HG03521 (cell line): Measurements from ENCODE around the gene UBE2O.
A peak's percentile ranks its signal among the peaks of the same experiment; 100 is the strongest.

ENCODE experiments used
- ATAC-seq: cut with Tn5 transposase; IDR thresholded peaks from one replicate; pipeline ENCODE4 v1.9.1; 2021; ENCODE audit warnings: mild to moderate bottlenecking, moderate library complexity; ENCODE audit not compliant: unreplicated experiment

UBE2O gene

DNA sequence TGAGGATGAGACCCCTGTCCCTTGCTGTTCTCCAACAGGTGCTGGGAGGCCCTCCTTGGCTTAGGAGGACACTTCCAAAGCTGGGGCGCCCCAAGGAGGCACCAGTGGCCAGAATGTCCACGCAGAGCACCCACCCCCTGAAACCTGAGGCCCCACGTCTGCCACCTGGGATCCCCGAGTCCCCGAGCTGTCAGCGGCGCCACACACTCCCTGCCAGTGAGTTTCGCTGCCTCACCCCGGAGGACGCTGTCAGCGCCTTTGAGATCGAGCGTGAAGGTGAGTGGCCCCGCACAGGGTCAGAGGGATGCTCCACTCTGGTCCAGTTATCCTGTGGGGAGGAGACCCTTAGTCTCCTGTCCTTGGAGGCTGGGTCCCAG lies 15.7 kb upstream of the UBE2O start:
- ATAC-seq, result no peak

DNA sequence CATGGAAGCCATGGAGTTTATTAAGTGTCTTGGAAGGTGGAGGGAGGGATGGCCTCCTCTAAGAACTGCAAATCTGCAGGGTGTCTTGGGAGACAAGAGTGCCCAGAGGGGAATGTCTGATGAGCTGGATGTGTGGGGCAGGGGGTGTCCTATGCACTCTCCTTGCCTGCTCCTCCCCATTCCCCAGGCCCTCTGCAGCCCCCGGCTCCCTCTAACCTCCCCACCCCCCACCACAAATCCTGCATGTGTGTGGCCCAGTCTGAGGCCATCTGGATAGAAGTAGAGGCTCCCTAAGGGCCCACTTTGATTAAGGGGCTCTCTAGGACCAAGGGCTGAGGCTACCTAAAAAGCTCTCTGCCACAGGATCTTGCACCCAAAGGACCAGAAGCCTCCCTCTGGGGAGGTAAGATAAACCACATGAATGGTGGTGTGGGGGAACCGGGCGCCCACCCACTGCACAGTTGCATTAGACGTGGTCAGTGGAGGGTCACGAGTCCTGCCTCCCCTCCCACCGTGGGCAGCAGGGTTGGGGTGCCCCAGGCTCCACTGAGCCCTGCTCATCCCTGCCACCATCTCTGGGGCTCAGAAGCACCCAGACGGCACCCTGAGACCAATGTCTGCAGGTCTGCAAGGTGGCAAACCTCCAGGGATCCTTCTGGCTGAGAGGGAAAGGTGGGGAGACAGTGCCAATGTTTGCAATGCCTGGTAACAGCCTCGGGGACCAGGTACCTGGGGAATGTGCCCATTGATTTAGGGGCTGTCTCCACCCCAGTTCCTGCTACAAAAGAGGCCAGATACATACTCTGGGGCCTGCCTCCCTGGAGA lies 15.1 kb upstream of the UBE2O start:
- no peak for ATAC-seq

DNA sequence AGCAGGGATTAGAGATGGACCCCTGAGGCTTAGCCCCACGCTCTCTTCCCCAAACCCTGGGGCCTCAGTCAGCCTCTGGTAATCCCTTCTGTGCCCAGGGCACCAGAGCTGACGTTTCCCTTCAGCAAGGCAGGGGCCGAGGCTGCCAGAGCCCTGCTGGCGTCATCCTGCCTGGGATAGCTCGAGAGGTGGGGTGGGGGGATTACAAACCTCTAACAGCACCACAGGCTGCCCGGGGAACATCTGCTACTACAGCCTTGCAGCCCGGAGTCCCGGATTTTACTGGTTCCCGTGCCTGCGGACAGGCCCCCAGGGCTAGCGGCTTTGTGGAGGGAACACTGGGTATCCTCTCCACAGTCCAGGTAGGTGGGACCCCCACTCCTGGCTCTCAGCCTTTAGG lies 14.4 kb upstream of the UBE2O start, which contains the start of gene AANAT:
AANAT (plus strand) TSS at position 238 of the 400 bp plus-strand sequence. CDS start 1,144 bp downstream, outside the sequence.
- no peak for ATAC-seq

DNA sequence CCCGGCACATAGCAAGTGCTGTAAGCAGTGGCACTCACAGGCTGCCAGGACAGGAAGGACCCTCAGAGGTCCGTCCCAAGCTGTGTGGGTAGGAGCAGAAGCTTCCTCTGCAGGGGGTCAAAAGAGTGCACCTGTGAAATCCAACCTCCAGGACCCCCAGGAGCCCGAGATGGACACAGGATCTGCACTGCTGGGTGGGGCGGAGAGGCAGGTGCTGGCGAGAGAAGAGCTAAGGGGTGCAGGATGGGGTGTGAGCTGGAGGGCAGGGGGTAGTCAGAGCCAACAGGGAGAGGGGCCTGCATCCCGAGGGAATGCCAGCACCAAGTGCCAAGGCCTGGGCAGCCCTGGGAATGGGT lies 13.8 kb upstream of the UBE2O start:
- no peak for ATAC-seq

DNA sequence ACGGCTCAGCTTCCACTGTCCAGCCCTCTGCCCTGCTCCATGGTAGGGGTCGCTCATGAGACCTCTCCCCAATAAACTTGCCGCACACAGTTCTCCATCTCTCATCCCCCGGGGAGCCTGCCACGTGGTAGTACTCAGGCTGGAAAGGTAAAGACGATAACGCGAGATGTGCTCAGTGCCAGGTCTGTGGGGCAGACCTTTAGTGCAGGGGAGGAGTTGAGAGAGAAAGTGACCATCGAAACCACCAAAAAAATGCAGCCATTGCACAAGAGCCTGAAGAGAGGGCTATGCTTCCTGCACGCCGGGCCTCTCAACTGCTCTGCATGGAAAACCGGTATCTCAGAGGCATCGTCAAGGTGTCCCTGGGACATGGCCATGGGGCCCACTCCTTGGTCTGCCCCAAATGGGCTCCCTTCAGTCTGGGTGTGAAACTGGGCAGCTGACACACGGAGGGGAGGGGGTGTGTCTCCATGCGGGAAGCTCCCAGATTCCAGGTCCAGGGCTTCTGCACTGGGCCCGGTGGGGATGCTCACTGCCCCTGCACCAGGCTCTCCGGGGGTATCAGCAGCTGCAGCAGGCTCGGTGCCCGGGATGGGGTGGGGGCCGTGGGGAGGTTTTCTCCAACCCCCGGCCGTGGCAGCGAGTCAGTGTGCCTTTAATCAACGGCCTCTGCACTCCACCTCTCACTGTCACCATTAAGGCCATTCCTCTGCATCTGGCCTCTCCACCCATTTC lies 9.8 kb upstream of the UBE2O start:
- ATAC-seq, result no peak

DNA sequence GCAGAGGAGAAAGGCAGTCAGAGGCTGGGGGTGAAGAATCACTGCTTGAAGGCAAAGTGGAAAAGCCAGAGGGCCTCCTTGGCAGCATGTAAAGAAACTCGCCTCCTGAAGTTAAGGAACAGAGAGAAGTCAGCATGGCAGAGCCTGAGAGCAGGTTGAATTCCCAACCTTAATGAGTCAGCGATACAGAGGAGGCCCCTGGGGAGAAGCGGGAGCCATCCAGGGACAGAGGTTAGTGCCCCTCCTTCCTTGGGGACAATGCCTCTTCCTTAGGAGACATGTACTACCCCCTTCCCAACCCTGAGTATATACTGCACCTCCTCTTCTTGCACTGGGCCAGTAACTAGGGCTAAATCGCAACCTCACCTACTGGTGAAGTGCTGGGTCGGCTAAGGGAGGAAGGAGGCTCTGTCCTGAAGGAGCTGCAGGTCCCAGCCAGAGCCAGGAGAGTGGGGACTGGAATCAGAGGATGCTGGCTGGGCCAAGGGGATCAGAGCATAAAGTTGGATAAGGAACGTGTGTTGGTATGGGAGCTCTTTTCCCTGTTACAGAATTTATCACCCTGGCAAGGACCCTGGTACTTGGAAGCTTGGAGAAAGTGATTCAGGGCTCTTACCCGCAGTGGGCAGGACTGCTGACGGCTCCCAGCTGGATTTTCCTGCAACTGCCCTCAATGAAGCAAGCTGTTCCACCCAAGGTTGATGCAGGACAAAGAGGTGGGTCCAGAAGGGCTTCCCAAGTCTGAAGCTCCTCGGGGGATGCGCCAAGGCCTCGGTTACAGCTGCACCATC lies 9.0 kb upstream of the UBE2O start:
- ATAC-seq, result no peak

DNA sequence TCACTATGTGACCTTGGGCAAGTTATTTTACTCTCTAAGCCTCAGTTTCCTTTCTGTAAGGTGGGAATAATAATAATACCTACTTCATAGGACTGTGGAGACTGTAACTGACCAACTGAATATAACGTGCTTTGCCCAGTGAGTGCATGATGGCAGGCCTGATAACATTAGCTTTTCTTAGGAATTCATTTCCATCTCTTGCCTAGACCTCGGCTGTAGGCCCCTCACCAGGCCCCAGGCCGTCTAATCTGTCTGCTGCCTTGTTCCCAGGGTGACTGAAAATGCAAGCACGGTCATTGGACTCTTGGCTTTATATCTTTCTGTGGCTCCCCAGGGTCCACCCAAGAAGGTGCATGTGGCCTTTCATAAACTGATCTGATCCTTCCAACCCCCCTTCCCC lies 6.7 kb upstream of the UBE2O start:
- no peak for ATAC-seq

DNA sequence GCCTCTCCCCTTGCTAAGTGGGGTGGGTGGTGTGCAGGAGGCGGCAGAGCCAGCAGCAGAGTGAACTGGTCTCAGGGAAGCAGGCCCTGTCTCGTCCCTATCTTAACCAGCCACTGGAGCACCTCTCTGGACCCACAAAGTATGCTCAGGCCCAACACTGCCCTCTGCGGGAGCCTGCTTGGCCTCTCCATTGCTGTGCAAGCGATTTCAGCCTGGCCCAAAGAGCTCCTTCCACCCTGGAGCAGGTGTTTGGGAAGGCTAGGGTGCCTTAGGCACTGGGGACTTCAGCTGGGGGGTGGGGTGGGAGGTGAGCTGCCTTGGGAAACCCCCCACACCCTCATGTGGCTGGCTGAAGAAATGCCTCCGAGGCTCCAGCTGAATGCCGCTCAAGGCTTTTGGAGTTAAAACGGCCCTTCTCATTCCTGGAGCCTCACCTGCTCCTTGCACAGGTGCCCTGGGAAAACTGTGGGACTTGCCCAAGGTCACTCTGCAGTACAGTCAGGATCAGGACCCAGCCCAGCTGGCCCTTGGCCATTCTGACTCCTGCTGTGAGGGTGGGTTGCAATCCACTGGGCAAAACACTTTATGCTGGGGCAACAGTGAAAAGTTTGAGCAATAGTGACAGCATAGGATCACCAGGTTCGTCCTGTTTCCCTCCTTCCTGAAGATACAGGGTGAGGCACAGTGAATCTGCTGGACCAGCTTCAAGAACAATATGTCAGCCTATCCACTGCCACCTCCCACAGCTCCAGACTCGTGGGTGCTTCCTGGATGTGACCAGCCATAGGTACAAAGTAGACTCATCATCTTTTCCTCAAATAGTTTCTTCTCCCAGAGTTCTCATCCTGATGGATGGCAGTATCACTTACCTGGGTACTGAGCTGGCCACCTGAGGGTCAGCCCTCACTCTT lies 5.9 kb upstream of the UBE2O start:
- ATAC-seq, result no peak

DNA sequence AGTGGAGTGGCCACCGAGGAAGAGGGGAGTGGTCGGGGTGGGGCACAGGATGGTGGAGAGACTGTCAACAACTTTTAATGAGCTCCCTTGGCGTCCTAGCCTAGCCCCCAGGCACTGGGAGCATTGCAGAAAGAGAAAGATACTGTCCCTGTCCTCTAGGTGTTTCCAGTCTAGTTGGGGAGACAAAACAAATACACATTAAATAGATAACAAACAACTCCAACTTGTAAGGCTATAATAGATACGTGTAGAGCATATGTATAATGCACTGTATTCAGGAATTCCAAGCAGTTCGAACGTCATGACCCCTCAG lies 435 bp upstream of the UBE2O start:
- no peak for ATAC-seq

DNA sequence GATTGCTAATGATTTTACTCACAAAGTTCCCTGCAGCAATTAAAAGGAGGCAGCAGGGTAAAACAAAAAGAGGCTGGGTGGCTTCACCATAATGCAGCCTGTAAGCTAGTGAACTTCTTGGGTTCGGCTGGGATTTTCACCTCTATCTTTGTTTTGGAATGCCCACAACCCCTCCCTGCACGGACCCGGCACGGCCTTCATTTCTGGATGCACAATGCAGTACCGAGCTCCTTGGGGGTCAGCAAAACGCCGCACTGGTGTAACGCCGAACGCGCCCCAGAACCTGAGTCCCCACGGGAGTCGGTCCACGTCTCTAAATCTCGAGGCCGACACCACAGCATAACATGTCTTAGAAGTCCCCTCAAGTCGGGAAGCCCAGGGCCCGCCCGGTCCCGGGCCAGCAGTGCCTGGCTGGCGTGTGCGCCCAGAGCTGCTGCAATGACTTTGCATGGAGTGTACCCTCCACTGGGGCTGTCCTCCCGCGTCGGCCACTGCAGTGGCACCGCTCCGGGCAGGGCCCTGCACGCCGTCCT lies 759 bp downstream of the UBE2O start:
- peak; percentile 8 for ATAC-seq

DNA sequence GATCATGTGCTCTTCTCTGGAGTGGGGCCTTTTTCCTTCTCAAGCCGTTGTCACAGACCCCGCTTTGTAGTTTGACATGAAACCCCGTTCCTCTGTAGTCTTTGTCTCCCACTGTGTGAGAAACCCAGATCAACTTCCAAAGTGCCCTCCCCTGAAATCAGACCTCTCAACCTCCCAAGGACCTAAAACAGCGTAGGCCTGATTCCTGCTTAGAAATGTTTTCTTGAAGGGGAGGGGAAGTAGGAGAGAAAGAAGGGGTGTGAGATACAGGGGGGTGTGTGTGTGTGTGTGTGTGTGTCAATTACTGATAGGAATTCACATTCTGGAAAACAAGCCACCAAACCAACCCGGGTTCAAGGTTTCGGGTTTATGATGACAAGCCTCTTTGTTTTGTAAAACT lies 1.4 kb downstream of the UBE2O start:
- no peak for ATAC-seq

DNA sequence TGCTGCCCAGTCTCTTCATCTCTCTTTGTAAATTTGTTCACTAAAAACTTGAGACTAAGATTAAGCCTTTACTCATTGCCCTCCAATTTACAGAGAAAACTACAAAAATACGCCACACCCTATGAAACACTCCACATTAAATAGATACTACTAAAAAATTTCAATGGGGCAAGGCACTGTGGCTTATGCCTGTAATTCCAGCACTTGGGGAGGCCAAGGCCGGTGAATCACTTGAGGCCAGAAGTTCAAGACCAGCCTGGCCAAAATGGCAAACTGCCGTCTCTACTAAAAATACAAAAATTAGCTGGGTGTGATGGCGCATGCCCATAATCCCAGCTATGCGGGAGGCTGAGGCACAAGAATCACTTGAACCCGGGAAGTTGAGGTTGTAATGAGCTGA lies 3.8 kb downstream of the UBE2O start:
- no peak for ATAC-seq

DNA sequence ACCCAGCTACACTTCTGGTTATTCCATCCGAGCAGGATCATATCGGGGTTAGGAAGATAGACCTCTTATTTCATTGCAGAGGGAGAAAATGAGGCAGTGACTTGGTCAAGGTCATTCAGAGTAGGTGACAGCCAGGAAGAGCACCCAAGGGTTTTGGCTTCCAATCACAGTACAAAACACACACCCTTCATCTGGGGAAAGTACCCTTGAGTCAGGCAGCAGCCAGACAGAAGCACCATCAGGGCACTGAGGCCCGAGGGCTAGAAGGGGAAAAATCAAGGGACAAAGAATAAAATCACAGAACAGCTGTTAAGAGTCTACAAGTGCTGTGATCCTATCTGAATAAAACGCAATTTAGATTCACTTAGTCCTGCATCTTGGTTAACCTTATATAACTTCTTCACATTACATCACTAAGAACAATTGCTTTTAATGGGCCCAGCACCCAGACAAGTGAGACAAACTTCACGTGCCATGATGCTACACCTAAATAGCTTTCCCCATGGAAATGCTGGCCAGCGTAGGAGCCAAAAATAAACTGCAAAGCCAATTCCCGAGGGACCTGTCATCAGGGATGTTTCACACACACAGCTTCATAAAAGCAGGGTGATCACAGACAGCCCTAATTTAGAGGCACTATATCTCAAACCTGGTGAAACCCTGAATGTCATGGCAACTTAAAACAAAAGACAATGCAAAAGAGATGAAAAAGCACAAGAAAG lies 4.9 kb downstream of the UBE2O start:
- ATAC-seq, result no peak

DNA sequence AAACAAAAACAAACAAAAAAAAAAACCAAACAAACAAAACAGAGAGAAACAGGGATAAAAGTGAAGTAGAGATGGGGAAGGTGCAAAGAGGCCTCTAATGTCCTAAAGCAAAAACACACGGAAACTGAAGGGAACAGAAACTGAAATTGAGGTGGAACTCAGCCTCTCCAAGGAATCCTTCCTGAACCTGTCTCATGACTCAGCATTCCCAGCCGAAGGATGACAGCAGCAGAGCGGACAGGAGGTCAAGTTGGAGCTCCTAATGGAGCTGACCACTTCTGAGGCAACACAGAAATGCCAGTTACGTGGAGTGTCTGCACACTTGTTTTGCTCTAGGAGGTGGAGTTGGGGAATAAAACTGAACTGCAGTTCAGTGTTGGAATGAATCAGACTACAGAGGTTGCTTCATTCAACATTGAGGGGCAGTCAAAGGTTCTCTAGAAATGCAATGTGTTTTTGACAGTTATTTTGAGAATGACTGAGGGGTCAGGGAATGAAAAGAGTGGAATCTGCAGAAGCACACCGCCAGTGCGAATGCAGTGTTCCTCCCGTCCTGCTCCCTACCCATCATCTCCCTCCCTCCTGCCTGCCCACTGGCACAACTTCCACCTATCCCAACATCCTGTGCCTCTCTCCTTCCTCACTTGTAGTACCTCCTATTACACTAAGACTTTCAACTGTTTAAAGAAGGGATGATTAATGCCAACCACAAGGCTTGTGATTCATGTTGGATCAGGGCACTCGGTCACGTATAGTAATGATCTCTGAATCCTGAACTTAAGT lies 6.3 kb downstream of the UBE2O start:
- no peak for ATAC-seq

DNA sequence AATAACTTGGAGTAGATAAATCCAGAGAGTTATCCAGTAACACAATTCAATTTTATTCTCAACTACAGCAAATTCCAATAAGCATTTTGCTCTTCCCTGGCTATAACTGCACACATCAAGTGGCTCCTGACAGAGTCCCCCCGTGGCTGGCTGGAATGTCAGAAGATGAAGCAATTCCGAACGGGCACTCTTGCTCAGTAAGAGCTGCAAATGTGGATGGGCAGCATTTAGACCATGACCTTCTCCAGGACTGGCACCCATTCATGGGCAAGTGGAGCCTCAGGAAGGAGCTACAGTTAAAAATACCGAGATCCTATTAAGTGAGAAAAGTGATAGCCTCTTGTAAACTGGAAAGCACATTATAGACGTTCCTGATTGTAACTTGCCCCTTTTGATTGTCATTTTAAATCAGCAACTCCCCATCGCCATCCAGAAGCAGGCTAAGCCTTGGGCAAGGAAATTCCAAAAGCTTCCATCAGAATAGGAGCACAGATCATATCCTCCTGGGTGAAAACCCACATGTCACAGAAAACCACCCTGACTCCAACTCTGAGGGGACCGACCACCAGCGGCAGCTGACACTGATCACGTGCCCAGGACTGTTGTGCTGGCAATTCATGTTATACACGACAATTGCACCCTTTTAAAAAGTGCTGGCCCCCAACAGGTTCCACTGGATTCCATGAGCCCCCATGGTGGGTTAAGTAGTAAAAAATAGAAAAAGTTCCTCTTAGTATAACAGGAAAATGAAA lies 7.1 kb downstream of the UBE2O start:
- ATAC-seq, result no peak

DNA sequence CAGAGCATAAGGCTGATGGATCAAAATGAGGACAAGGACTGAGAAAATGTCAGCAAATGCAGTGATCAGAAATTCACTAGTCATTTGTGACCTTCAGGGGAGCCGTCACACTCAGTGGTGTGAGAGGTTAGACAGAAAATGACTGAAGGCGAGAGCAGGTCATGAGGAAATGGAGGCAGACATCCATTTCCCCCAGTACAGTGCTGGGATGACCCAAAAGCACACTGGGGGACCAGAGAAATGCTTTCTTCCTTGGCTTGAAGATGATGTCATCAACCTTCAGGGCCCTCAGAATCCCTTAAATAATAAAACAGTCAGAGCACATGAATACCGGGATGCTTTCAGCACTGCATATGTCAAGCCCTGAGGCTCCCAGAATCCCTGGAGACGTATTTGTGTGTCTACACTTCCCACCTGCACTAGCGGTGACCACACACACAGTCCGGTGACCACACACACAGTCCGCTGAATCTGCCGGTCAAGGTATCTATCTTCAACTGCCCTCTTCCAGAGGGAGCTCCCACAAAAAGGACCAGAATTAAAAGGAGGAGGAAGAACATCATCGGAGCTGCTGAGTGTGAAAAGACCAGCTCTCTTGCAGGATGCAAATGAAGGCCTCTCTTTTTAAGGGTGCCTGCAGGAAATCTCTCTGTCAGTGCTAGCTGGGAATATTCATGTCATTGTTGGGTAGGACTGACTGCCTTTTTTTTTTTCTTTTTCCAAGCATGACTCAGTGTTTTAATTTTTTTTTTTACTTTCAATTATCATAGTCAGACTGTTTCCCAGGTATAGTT lies 8.2 kb downstream of the UBE2O start:
- ATAC-seq, result no peak
